Measurements from ENCODE around the gene PZP.

The PZP gene

DNA sequence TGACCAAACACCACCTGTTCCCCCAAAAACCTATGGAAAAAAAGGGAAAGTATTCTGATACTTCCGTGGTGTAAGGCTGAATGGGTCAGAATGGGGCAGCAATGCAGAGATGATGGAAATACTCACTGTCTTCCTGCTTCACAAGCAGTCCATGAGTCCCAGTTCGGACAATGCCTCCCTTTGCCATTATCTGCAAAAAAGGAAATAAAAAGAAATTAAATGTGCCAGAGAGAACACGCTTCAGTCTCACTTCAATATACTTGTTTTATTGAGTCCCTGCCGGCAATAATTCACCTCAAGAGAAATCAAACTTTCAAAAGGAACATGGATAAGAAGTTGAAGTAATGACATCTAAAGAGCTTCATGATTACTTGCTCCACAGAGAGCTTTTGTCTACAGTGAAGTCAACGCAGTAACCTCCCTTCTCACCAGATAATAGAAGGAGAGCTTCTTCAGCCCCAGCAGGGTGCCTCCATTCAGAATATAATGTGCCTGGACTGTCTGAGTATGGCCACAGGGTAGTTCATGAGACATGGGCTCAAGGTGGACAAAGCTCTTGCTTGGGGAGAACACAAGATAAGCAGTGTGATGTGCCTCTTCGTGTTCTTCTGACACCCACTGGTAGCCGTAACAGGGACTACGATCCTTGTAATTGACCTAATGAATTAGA is 107.0 kb downstream of the PZP start:
- DNase-seq, result no peak

DNA sequence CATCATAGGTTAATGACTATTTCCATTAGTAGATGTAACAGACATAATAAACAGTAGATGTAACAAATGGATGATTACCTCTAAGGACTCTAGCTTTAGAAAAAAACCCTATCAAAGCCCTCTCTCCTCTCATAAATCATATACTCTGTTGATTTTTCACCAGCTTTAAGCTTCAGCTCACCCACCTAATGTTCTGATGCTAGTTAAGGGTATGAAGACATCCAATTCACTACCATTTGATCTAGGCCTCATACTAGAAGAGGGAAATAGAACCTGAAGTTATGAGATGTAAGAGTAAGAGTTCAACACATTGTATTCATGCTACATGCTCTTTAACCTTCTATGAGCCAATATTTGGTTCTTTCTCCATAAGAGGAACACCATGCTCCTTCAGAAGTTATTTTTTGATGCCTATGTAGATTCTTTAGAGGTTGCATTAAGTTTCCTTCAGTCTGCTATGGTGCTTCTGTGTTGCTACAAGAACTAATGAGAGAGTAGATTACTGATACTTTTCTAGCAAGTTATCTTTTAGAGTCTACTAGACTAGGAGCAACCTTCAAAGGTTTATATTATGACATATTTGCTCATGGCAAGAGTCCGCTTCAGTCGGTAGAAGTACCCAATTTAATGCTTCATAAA is 108.5 kb downstream of the PZP start:
- DNase-seq, result no peak
